Endothelial cell of umbilical vein (primary cell): ENCODE results near the gene SELENOF. TPM values are rescaled to one million over a fixed set of nuclear protein-coding genes. Genes with fewer than 3 reads are reported as not detected.
A peak's percentile ranks its signal among the peaks of the same experiment; 100 is the strongest.

Experiments used
- BruUV-seq: library from RNA; stranded (reverse); fragments of 400-500 nt; replicated peaks from 2 replicates; lab custom pipeline; 2021; lab: Mats Ljungman, UMichigan
- CTCF ChIA-PET: fragments of 300-600, 350-600 bp; sonication (Branson Sonifier 250); formaldehyde crosslinking; loops from one replicate; lab custom pipeline; 2021; ENCODE audit warnings: antibody characterized with exemption, inconsistent platforms; lab: Charles Lee
- POLR2A ChIA-PET: fragments of 300-600, 350-600 bp; sonication (Branson Sonifier 250); formaldehyde crosslinking; loops from one replicate; lab custom pipeline; 2021; ENCODE audit warnings: antibody characterized with exemption, inconsistent platforms; lab: Charles Lee
- DNase-seq: peaks from one replicate; pipeline ENCODE4 v3.0.0-alpha.2; 2011; ENCODE audit warnings: low read depth, low spot score
- FAIRE-seq: peaks from 2 replicates; lab custom pipeline; 2011; peaks lifted over from hg19 to GRCh38; lab: Jason Lieb, UNC
- H2AFZ ChIP-seq: 2 replicates; pipeline ENCODE4 v1.6.0; 2012; ENCODE audit warnings: low read depth, low read length, control low read depth, inconsistent platforms
- H3K27ac ChIP-seq: 2 replicates; pipeline ENCODE4 v1.5.1; 2011; ENCODE audit warnings: low read depth, mild to moderate bottlenecking, control low read depth, low read length, moderate library complexity; ENCODE audit not compliant: insufficient read depth
- H3K27me3 ChIP-seq, 2 experiments: 2 replicates each; pipeline versions ENCODE4 v1.6.0 to v1.6.1; 2011; ENCODE audit warnings: low read length in 2 of 2, mixed read lengths in 1 of 2; ENCODE audit not compliant: control insufficient read depth in 2 of 2, insufficient read depth in 2 of 2
- H3K36me3 ChIP-seq, 2 experiments: 2 replicates in 1 of 2; 3 replicates in 1 of 2; pipeline ENCODE4 v1.5.1; 2011; ENCODE audit warnings: low read length in 2 of 2, mild to moderate bottlenecking in 1 of 2, moderate library complexity in 1 of 2; ENCODE audit not compliant: control insufficient read depth in 2 of 2, insufficient read depth in 2 of 2; ENCODE audit errors: extremely low read depth in 1 of 2
- H3K4me1 ChIP-seq: 3 replicates; pipeline ENCODE4 v1.5.1; 2011; ENCODE audit warnings: mild to moderate bottlenecking, low read length; ENCODE audit not compliant: control insufficient read depth, insufficient read depth; ENCODE audit errors: extremely low read depth
- H3K4me2 ChIP-seq: 2 replicates; pipeline ENCODE4 v1.6.1; 2011; ENCODE audit warnings: low read length, control low read depth, mixed read lengths; ENCODE audit not compliant: insufficient read depth
- H3K4me3 ChIP-seq, 3 experiments: fragments of 200-600 bp in 1 of 3; sonication (generic), shearing (Covaris generic) in 1 of 3; replicated peaks in 1 of 3; 2 replicates each; pipeline ENCODE4 v1.5.1; 2011 to 2016; ENCODE audit warnings: control low read depth in 3 of 3, low read length in 3 of 3, mild to moderate bottlenecking in 2 of 3, inconsistent platforms in 1 of 3, low read depth in 1 of 3, moderate library complexity in 1 of 3; ENCODE audit not compliant: insufficient read depth in 1 of 3
- H3K79me2 ChIP-seq: 2 replicates; pipeline ENCODE4 v1.6.0; 2012; ENCODE audit warnings: low read length, inconsistent platforms; ENCODE audit not compliant: control insufficient read depth, insufficient read depth
- H3K9ac ChIP-seq: replicated peaks from 2 replicates; pipeline ENCODE3; 2011; ENCODE audit warnings: low read length, control low read depth; ENCODE audit not compliant: insufficient read depth; ENCODE audit errors: extremely low read depth
- H3K9me1 ChIP-seq: replicated peaks from 3 replicates; pipeline ENCODE4 v1.6.0; 2011; ENCODE audit warnings: mild to moderate bottlenecking, low read length; ENCODE audit not compliant: control insufficient read depth, insufficient read depth; ENCODE audit errors: extremely low read depth
- H3K9me3 ChIP-seq: replicated peaks from 2 replicates; pipeline ENCODE4 v1.5.1; 2012; ENCODE audit warnings: low read length, inconsistent platforms; ENCODE audit not compliant: control insufficient read depth, insufficient read depth
- H4K20me1 ChIP-seq: replicated peaks from 2 replicates; pipeline ENCODE3; 2011; ENCODE audit warnings: mild to moderate bottlenecking, low read length; ENCODE audit not compliant: control insufficient read depth, insufficient read depth; ENCODE audit errors: extremely low read depth
- CTCF ChIP-seq, 2 donors: IDR thresholded peaks; 1 replicate in 1 of 2; 2 replicates in 1 of 2; pipeline ENCODE4 v1.5.1; 2011; ENCODE audit warnings: low read length in 2 of 2, mild to moderate bottlenecking in 2 of 2, moderate library complexity in 2 of 2, control low read depth in 1 of 2, inconsistent platforms in 1 of 2, low read depth in 1 of 2; ENCODE audit not compliant: insufficient read depth in 1 of 2; ENCODE audit errors: extremely low read depth in 1 of 2
- EZH2 ChIP-seq: IDR thresholded peaks from 2 replicates; pipeline ENCODE4 v1.6.1; 2012; ENCODE audit warnings: borderline replicate concordance, low read depth, mild to moderate bottlenecking, moderate library complexity, low read length, inconsistent platforms; ENCODE audit not compliant: severe bottlenecking
- FOS ChIP-seq: IDR thresholded peaks from 2 replicates; pipeline ENCODE4 v1.6.1; 2011; ENCODE audit warnings: mild to moderate bottlenecking, low read length, moderate library complexity, borderline replicate concordance; ENCODE audit not compliant: insufficient read depth
- GATA2 ChIP-seq: IDR thresholded peaks from 2 replicates; pipeline ENCODE4 v1.7.0; 2011; ENCODE audit warnings: low read depth, mild to moderate bottlenecking, moderate library complexity, mixed read lengths, low read length; ENCODE audit not compliant: insufficient read length, insufficient read depth
- JUN ChIP-seq: IDR thresholded peaks from 2 replicates; pipeline ENCODE4 v1.6.1; 2011; ENCODE audit warnings: borderline replicate concordance, low read depth; ENCODE audit not compliant: insufficient read length, insufficient read depth
- MYC ChIP-seq: IDR thresholded peaks from one replicate; pipeline ENCODE4 v1.6.1; 2011; ENCODE audit warnings: mild to moderate bottlenecking, low read depth, low read length
- POLR2A ChIP-seq: IDR thresholded peaks from 2 replicates; pipeline ENCODE4 v1.6.1; 2012; ENCODE audit warnings: low read depth, mild to moderate bottlenecking, control low read depth, low read length
- POLR2AphosphoS5 ChIP-seq: IDR thresholded peaks from 2 replicates; pipeline ENCODE4 v1.6.1; 2012; ENCODE audit warnings: low read depth, mild to moderate bottlenecking, control low read depth, low read length, moderate library complexity; ENCODE audit not compliant: insufficient read depth
- dilution Hi-C: fragments of 300-500 bp; cut with MboI; formaldehyde crosslinking; loops from one replicate; pipeline ENCODE4 v1.15.0; 2019; ENCODE audit warnings: low sequenced_read_pairs; ENCODE audit not compliant: extremely low pct_ligation_motif_present
- intact Hi-C: fragments of 100-400 bp; cut with micrococcal nuclease; formaldehyde crosslinking; loops from one replicate; pipeline ENCODE4 v1.10.0; 2022
- polyA plus RNA-seq, 4 experiments: library from polyadenylated mRNA; depleted of rRNA in 3 of 4; stranded (reverse) in 3 of 4; unstranded in 1 of 4; fragments of >200 nt; gene quantifications; 2 replicates each; pipeline versions ENCODE4 v1.2.1 to v1.2.3, GENCODE V29; 2011 to 2012; ENCODE audit warnings: missing spikeins in 1 of 4
- total RNA-seq: library from RNA; stranded (reverse); gene quantifications from 2 replicates; pipeline ENCODE4 v1.2.3, GENCODE V29; 2021
- TF ChIP-seq, protein P1 (sequence below): IDR thresholded peaks from 2 replicates; pipeline ENCODE4 v1.6.1; 2011; ENCODE audit not compliant: insufficient read depth, insufficient read length

SELENOF gene
- total and polyA plus RNA-seq, 2 donors (not counting 3 experiments of a cell fraction or from before 2014, with no cell fraction given) = 102 to 202 TPM

- Histone ChIP-seq H3K4me2 (peak overlapping the region; percentile 85), H3K9ac (peak overlapping the region; percentile 55), H3K79me2 (peaks cover 65% of the 10 kb centered on the region), H3K27ac (peak overlapping the region; percentile 37), H4K20me1 (no peaks in the 10 kb centered on the region), H3K4me1 (peaks cover 16% of the 10 kb centered on the region), H3K4me3 (peak overlapping the region; percentile 67 to 82 (median 78)), H3K36me3 (no peaks in the 10 kb centered on the region), H2AFZ (peak overlapping the region; percentile 53), H3K9me1 (no peaks in the 10 kb centered on the region), H3K27me3 (no peaks in the 10 kb centered on the region), H3K9me3 (no peaks in the 10 kb centered on the region)
- intact Hi-C loops = loop anchor here (1.0 to 10.0 kb wide), 9 partner anchors 50 to 1770 kb away; partner anchors contain the start of genes ODF2L, PKN2 and SH3GLB1
- DNase-seq (peak; percentile 73), FAIRE-seq (peak; percentile 61)
- TF ChIP-seq JUN (no peak), FOS (no peak), GATA2 (no peak), POLR2A (no peak), POLR2AphosphoS5 (no peak), EZH2 (no peak), MYC (no peak), CTCF (IDR thresholded peaks at IDR 0.05; ENCODE audit: extremely low read depth in 1 of 2, insufficient read depth in 1 of 2, low read depth in 1 of 2, low read length in 2 of 2) (no peak)
- TF ChIP-seq, protein P1, sequence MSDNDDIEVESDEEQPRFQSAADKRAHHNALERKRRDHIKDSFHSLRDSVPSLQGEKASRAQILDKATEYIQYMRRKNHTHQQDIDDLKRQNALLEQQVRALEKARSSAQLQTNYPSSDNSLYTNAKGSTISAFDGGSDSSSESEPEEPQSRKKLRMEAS = no peak
- ChIA-PET POLR2A (no interaction called here), CTCF (interaction anchor here (0.8 to 3.7 kb wide), 14 partner anchors 10 to 211 kb away, joined by 3 to 34 read pairs (median 4); partner anchors contain the start of gene SH3GLB1)
- dilution Hi-C loops = no loop called here
- TSS peak; percentile 18 for BruUV-seq
These were observed 1.2 kb upstream of the SELENOF start for GRCh38 chr1:86914998-86915736.
